ENCODE data around the gene C20orf202. TPM values are rescaled to one million over a fixed set of nuclear protein-coding genes. Genes with fewer than 3 reads are reported as not detected.

The C20orf202 gene
- total RNA-seq, 4 donors from 2014 or later, result 0.49 to 1.4 (median 0.52) TPM; not detected in 1

GRCh38 chr20:1163105-1163504, 40.1 kb upstream of the C20orf202 start:
- DNase-seq (ENCODE audit: low spot score in 2 of 2), result no peak
- TF ChIP-seq POLR2A (IDR thresholded peaks at IDR 0.05), result no peak
- no peak for TF ChIP-seq CTCF (IDR thresholded peaks at IDR 0.05)
- 93 to 95% methylated on average over 6 of the region's 6 CpGs for WGBS, 2 donors

GRCh38 chr20:1163653-1164052, 39.6 kb upstream of the C20orf202 start:
- DNase-seq (ENCODE audit: low spot score in 2 of 2), result no peak
- TF ChIP-seq CTCF (IDR thresholded peaks at IDR 0.05), result no peak
- no peak for TF ChIP-seq POLR2A (IDR thresholded peaks at IDR 0.05)
- no peak overlapping the region for H3K4me3 ChIP-seq (ENCODE audit: low read depth, poor library complexity, severe bottlenecking)
- 85 to 89% methylated on average over 2 of the region's 2 CpGs for WGBS, 2 donors
- intact Hi-C loops (cut with DNase I; ENCODE audit: low total_unique reads), result no loop called here

More at GRCh38 chr20:1163105-1163504, 40.1 kb upstream of the C20orf202 start:
- H3K4me3 ChIP-seq (ENCODE audit: low read depth, poor library complexity, severe bottlenecking), result no peak overlapping the region
- intact Hi-C loops (cut with DNase I; ENCODE audit: low total_unique reads), result no loop called here

- WGBS, 2 donors, result 97 to 98% methylated on average over 7 of the region's 7 CpGs
- no peak for TF ChIP-seq POLR2A (IDR thresholded peaks at IDR 0.05)
- no peak for TF ChIP-seq CTCF (IDR thresholded peaks at IDR 0.05)
- H3K4me3 ChIP-seq (ENCODE audit: low read depth, poor library complexity, severe bottlenecking), result no peak overlapping the region
- intact Hi-C loops (cut with DNase I; ENCODE audit: low total_unique reads), result no loop called here
- DNase-seq (ENCODE audit: low spot score in 2 of 2), result no peak
Observed at GRCh38 chr20:1164871-1165270, 38.4 kb upstream of the C20orf202 start.

- intact Hi-C loops (cut with DNase I; ENCODE audit: low total_unique reads), result no loop called here
- 85 to 92% methylated on average over 1 of the region's 1 CpG for WGBS, 2 donors
- TF ChIP-seq CTCF (IDR thresholded peaks at IDR 0.05) (no peak), POLR2A (IDR thresholded peaks at IDR 0.05) (no peak)
- H3K4me3 ChIP-seq (ENCODE audit: low read depth, poor library complexity, severe bottlenecking), result no peak overlapping the region
- no peak for DNase-seq (ENCODE audit: low spot score in 2 of 2)
Observed at GRCh38 chr20:1165521-1165920, 37.7 kb upstream of the C20orf202 start.

- intact Hi-C loops (cut with DNase I; ENCODE audit: low total_unique reads), result no loop called here
- WGBS, 2 donors, result 94% methylated on average over 9 of the region's 9 CpGs
- TF ChIP-seq POLR2A (IDR thresholded peaks at IDR 0.05) (no peak), CTCF (IDR thresholded peaks at IDR 0.05) (no peak)
- no peak for DNase-seq (ENCODE audit: low spot score in 2 of 2)
- no peak overlapping the region for H3K4me3 ChIP-seq (ENCODE audit: low read depth, poor library complexity, severe bottlenecking)
Observed at GRCh38 chr20:1165941-1166340, 37.3 kb upstream of the C20orf202 start.

All from lower leg skin (tissue), 4 donors.